Measurements from ENCODE around the gene RAB11FIP4. TPM values are rescaled to one million over a fixed set of nuclear protein-coding genes. Genes with fewer than 3 reads are reported as not detected.

Gene RAB11FIP4
- total and polyA plus RNA-seq, 4 experiments from 2014 or later = 8.3 to 47.4 (median 30.0) TPM

DNA sequence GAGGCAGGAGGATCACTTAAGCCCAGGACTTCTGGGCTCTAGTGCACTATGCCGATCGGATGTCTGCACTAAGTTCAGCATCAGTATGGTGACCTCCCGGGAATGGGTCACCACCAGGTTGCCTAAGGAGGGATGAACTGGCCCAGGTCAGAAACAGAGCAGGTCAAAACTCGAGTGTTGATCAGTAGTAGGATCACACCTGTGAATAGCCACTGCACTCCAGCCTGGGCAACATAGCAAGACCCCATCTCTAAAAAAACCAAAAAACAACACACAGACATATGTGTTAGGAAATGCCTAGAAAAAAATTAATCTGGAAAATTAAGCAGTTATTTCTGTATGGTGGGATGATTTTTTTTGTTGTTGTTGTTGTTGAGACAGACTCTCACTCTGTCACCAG lies 127.0 kb downstream of the RAB11FIP4 start:
- no peak overlapping the region for H3K27ac Mint-ChIP-seq
- peaks cover 16% of the 10 kb centered on the region for H3K36me3 ChIP-seq (ENCODE audit: insufficient read depth, low read length)
- no peaks in the 10 kb centered on the region for H3K9me3 ChIP-seq (ENCODE audit: control insufficient read depth in 1 of 2, low read length in 2 of 2)
- no peak overlapping the region for H3K27ac ChIP-seq (ENCODE audit: low read depth, low read length)
- peaks cover 21 to 36% of the 10 kb centered on the region in 2 donors for H3K36me3 Mint-ChIP-seq
- H3K4me1 ChIP-seq (ENCODE audit: insufficient read depth, low read length) = no peaks in the 10 kb centered on the region
- no peak overlapping the region for H3K4me3 Mint-ChIP-seq
- ChIA-PET CTCF (ENCODE audit: partially characterized antibody) (interaction anchor here (0.6 to 2.9 kb wide), 6 partner anchors 70 to 461 kb away, joined by 3 to 22 read pairs (median 4); no protein-coding TSS in a partner anchor), POLR2A (ENCODE audit: partially characterized antibody) (interaction anchor here (1.6 to 11.1 kb wide), 2 partner anchors 10 to 28 kb away, joined by 5 to 332 read pairs; no protein-coding TSS in a partner anchor)
- no peak overlapping the region for H3K4me3 ChIP-seq (ENCODE audit: low read length in 2 of 2)
- no peaks in the 10 kb centered on the region for H3K9me3 Mint-ChIP-seq
- no peaks in the 10 kb centered on the region for H3K27me3 Mint-ChIP-seq
- no peaks in the 10 kb centered on the region for H3K27me3 ChIP-seq (ENCODE audit: insufficient read depth, low read length)
- intact Hi-C loops (cut with micrococcal nuclease) = no loop called here
- no peak for DNase-seq
- peaks cover 6 to 27% (median 15%) of the 10 kb centered on the region in 4 donors for H3K4me1 Mint-ChIP-seq

DNA sequence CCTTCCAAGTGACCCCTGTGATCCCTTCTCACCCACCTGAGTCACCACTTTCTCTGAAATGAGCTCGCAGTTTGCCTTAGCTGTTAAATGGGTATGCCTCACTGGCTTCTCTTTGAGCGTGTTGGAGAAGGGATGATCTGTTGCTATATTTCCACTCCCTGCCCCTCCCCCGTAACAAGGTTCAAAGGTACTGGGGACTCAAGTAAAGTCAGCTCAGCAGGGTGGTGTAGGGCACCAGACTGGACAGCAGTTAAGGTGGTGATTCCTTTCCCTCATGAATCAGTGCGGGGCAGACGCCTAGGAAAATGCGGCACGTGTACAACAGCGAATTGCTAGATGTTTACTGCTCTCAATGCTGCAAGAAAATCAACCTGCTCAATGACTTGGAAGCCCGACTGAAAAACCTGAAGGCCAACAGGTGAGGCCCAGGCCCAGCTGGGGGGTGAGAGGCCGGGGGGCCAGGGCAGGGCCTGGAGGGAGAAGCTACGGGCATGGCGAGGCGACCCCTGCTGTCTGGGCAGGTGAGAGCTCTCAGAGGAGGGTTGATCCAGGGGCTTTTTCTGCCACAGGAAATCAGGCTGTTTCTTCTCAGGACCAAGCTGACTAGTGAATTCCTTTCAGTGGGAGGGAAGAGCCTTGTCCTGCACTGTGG lies 130.3 kb downstream of the RAB11FIP4 start:
- Histone ChIP-seq H3K36me3 (ENCODE audit: insufficient read depth, low read length) (peaks cover 25% of the 10 kb centered on the region), H3K27ac (ENCODE audit: low read depth, low read length) (no peak overlapping the region), H3K4me1 (ENCODE audit: insufficient read depth, low read length) (peaks cover 4% of the 10 kb centered on the region), H3K9me3 (ENCODE audit: control insufficient read depth in 1 of 2, low read length in 2 of 2) (no peaks in the 10 kb centered on the region), H3K4me3 (ENCODE audit: low read length in 2 of 2) (no peak overlapping the region), H3K27me3 (ENCODE audit: insufficient read depth, low read length) (no peaks in the 10 kb centered on the region)
- CTCF ChIA-PET (ENCODE audit: partially characterized antibody) = interaction anchor here (1.1 to 10.1 kb wide), 4 partner anchors 12 to 132 kb away, joined by 3 to 184 read pairs (median 45); partner anchors contain the start of gene RAB11FIP4
- H3K36me3 Mint-ChIP-seq = peaks cover 28 to 54% of the 10 kb centered on the region in 2 donors
- H3K4me3 Mint-ChIP-seq = no peak overlapping the region
- H3K9me3 Mint-ChIP-seq = no peaks in the 10 kb centered on the region
- no peak for DNase-seq
- POLR2A ChIA-PET (ENCODE audit: partially characterized antibody) = interaction anchor here (0.9 to 2.9 kb wide), 5 partner anchors 10 to 84 kb away, joined by 3 to 11 read pairs (median 3); no protein-coding TSS in a partner anchor
- H3K4me1 Mint-ChIP-seq = peaks cover 0 to 3% (median 1%) of the 10 kb centered on the region in 4 donors
- intact Hi-C loops (cut with micrococcal nuclease) = no loop called here
- no peaks in the 10 kb centered on the region for H3K27me3 Mint-ChIP-seq
- H3K27ac Mint-ChIP-seq = no peak overlapping the region

DNA sequence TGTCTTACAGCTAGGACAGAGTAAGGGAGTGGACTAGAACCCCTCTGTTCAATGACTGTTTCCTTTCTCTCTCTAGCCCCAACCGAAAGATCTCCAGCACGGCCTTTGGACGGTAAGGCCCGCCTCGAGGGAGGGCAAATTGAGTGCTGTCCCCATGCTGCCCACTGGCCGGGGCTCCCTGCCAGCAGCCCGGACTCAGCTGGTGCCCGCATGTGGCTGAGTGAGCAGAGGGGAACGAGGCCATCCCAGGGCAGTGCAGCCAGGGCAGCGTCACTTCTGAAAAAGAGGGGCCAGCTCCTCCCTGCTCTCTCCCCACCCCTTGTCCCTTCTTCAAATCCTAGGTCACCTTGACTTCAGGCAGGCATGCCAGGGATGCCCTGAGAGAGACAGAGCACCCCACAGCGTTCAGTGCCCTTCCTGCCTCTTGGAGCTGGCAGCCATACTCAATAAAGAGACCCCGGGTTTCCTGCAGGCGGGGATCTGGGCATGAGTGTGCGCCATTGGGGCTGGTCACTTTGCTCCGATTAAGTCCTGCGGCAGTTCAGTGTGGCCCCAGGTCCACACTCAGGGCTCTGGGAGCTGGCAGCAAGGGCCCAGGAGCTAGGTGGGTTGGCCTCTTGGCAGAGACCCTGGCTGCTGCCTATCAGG lies 130.9 kb downstream of the RAB11FIP4 start:
- Histone ChIP-seq H3K4me3 (ENCODE audit: low read length in 2 of 2) (no peak overlapping the region), H3K4me1 (ENCODE audit: insufficient read depth, low read length) (peaks cover 4% of the 10 kb centered on the region), H3K36me3 (ENCODE audit: insufficient read depth, low read length) (peaks cover 30% of the 10 kb centered on the region), H3K27ac (ENCODE audit: low read depth, low read length) (no peak overlapping the region), H3K9me3 (ENCODE audit: control insufficient read depth in 1 of 2, low read length in 2 of 2) (no peaks in the 10 kb centered on the region), H3K27me3 (ENCODE audit: insufficient read depth, low read length) (no peaks in the 10 kb centered on the region)
- Mint-ChIP-seq H3K4me3 (no peak overlapping the region), H3K9me3 (no peaks in the 10 kb centered on the region), H3K27me3 (no peaks in the 10 kb centered on the region), H3K27ac (no peak overlapping the region), H3K36me3 (peaks cover 28 to 59% of the 10 kb centered on the region in 2 donors), H3K4me1 (peaks cover 0 to 3% (median under 1%) of the 10 kb centered on the region in 4 donors)
- ChIA-PET CTCF (ENCODE audit: partially characterized antibody) (interaction anchor here (1.0 to 10.1 kb wide), 7 partner anchors 13 to 132 kb away, joined by 3 to 184 read pairs (median 4); partner anchors contain the start of gene RAB11FIP4), POLR2A (ENCODE audit: partially characterized antibody) (interaction anchor here (1.4 to 2.9 kb wide), 3 partner anchors 13 to 34 kb away, joined by 3 to 11 read pairs (median 7); no protein-coding TSS in a partner anchor)
- DNase-seq = no peak
- intact Hi-C loops (cut with micrococcal nuclease) = no loop called here

DNA sequence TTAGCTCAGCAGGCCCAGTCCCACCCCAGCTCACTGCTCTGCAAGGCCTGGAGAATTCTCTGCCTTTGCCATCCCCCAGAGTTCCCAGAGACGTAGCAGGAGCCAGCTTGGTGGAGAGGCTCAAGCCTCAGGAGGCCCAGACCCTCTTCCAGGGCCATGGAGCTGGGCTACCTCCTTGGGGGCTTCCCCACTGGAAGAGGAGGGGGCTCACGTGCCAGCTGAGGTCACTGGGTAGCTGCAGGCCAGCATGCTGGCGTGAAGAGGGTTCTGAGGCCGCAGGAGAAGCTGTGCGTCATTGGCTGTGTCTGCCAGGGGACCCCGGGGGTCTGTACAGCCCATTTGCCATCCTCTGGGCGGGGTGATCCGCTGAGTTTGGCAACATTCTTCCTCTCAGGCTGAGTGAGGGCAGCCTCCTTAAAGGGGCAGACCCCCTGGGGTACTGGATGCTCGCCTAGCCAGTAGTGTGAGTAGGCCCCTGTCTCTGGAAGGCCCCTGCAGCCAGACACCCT lies 131.6 kb downstream of the RAB11FIP4 start:
- Histone ChIP-seq H3K27me3 (ENCODE audit: insufficient read depth, low read length) (no peaks in the 10 kb centered on the region), H3K4me3 (ENCODE audit: low read length in 2 of 2) (no peak overlapping the region), H3K9me3 (ENCODE audit: control insufficient read depth in 1 of 2, low read length in 2 of 2) (no peaks in the 10 kb centered on the region), H3K27ac (ENCODE audit: low read depth, low read length) (no peak overlapping the region), H3K4me1 (ENCODE audit: insufficient read depth, low read length) (peaks cover 4% of the 10 kb centered on the region), H3K36me3 (ENCODE audit: insufficient read depth, low read length) (peaks cover 36% of the 10 kb centered on the region)
- intact Hi-C loops (cut with micrococcal nuclease) = no loop called here
- no peak overlapping the region for H3K27ac Mint-ChIP-seq
- ChIA-PET CTCF (ENCODE audit: partially characterized antibody) (interaction anchor here (1.0 to 10.1 kb wide), 8 partner anchors 13 to 319 kb away, joined by 3 to 184 read pairs (median 10); partner anchors contain the start of gene RAB11FIP4), POLR2A (ENCODE audit: partially characterized antibody) (interaction anchor here (2.9 kb wide), 1 partner anchor 14 kb away, joined by 11 read pairs; no protein-coding TSS in a partner anchor)
- H3K36me3 Mint-ChIP-seq = peaks cover 30 to 60% of the 10 kb centered on the region in 2 donors
- no peaks in the 10 kb centered on the region for H3K9me3 Mint-ChIP-seq
- H3K4me1 Mint-ChIP-seq = peaks cover 0 to 3% (median under 1%) of the 10 kb centered on the region in 4 donors
- no peak for DNase-seq
- no peaks in the 10 kb centered on the region for H3K27me3 Mint-ChIP-seq
- no peak overlapping the region for H3K4me3 Mint-ChIP-seq

DNA sequence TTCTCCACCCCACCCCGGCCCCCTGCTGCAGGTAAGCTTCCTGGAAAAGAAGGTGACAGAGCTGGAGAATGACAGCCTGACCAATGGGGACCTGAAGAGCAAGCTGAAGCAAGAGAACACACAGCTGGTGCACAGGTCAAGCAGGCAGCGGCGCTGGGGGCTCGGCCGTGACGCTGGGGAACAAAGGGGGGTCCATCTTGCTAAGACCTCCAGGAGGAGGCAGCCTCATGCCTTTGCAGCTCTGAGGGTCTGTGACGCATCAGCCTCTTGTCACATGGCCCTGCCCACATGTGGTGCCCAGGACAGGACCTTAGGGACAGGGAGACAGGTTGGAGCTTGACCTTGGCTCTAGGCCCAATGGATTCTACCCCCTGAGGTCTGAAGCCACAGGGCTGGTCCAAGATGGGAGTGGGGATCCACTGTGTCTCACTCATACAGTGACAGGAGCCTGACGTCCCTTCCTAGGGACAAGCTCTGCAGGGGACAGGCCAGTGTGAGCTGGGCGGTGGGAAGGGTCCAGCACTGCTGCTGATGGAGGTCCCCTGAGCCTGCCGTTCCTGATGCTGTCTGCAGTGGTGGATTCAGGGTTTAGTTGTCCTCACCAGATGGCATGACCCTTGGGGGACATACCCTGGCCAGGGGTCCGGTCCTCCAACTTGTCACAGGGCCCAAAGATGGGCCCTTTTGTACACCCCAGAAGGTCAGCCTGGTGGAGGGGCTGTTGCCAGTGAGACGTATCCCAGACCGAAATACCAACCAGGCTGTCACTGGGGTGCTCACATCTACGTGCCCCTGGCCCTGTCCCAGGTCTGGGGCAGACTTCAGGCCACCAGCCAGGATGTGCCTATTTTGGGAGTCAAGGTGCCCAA lies 132.6 kb downstream of the RAB11FIP4 start:
- H3K9me3 ChIP-seq (ENCODE audit: control insufficient read depth in 1 of 2, low read length in 2 of 2) = no peaks in the 10 kb centered on the region
- Mint-ChIP-seq H3K36me3 (peaks cover 27 to 57% of the 10 kb centered on the region in 2 donors), H3K4me1 (peaks cover 0 to 3% (median under 1%) of the 10 kb centered on the region in 4 donors), H3K27me3 (no peaks in the 10 kb centered on the region), H3K9me3 (no peaks in the 10 kb centered on the region), H3K4me3 (no peak overlapping the region), H3K27ac (peak overlapping the region in 1 of 7 donors; percentile 24)
- H3K4me3 ChIP-seq (ENCODE audit: low read length in 2 of 2) = no peak overlapping the region
- H3K27ac ChIP-seq (ENCODE audit: low read depth, low read length) = no peak overlapping the region
- intact Hi-C loops (cut with micrococcal nuclease) = loop anchor here (2.0 kb wide), 2 partner anchors 15 to 319 kb away; no protein-coding TSS in a partner anchor
- H3K36me3 ChIP-seq (ENCODE audit: insufficient read depth, low read length) = peaks cover 41% of the 10 kb centered on the region
- no peaks in the 10 kb centered on the region for H3K27me3 ChIP-seq (ENCODE audit: insufficient read depth, low read length)
- H3K4me1 ChIP-seq (ENCODE audit: insufficient read depth, low read length) = peaks cover 4% of the 10 kb centered on the region
- ChIA-PET POLR2A (ENCODE audit: partially characterized antibody) (interaction anchor here (1.0 to 1.9 kb wide), 4 partner anchors 36 to 135 kb away, joined by 3 to 9 read pairs (median 5); no protein-coding TSS in a partner anchor), CTCF (ENCODE audit: partially characterized antibody) (interaction anchor here (0.6 to 10.1 kb wide), 19 partner anchors 9 to 318 kb away, joined by 3 to 184 read pairs (median 6); partner anchors contain the start of gene RAB11FIP4)
- no peak for DNase-seq

DNA sequence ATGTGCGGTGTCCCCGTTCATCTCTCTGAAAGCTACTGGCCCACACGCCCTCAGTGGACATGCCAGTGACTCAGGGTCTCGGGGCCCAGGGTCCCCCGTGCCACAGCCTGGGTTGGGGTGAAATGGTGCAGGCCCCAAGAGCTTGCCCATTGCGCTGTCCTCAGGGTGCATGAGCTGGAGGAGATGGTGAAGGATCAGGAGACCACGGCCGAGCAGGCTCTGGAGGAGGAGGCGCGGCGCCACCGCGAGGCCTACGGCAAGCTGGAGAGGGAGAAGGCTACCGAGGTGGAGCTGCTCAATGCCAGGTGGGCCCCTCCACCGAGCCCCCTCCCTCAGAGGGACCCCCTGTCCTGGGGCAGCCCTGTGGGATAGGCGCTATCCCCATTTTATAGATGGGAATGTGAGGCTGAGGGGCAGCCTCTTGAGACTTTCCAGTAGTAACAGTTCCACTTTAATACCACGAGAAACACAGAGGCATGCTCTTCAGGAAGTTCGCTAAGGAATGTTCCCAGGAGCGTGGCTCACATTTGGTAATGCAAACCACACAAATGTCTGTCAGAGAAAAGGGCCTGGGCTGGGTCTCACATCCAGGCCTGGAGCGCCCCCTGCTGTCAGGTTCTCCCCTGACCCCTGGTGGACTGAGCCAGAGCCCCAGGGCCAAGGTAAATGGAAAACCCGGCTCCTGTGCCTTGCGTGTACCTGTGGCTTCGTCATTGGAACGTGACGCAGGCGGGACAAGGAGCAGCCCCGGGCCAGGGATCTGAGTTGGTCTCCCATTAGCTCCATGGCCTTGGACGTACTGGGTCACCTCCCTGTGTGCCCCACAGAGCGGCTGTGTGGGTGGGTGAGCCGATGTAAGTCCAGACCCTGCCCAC lies 133.7 kb downstream of the RAB11FIP4 start:
- Mint-ChIP-seq H3K4me3 (no peak overlapping the region), H3K27me3 (no peaks in the 10 kb centered on the region), H3K9me3 (peaks cover 0 to 1% (median 0%) of the 10 kb centered on the region in 8 donors), H3K36me3 (peaks cover 24 to 56% of the 10 kb centered on the region in 2 donors), H3K27ac (no peak overlapping the region), H3K4me1 (peaks cover 0 to 3% (median under 1%) of the 10 kb centered on the region in 4 donors)
- intact Hi-C loops (cut with micrococcal nuclease) = loop anchor here (1.0 to 2.0 kb wide), 6 partner anchors 16 to 318 kb away; no protein-coding TSS in a partner anchor
- ChIA-PET POLR2A (ENCODE audit: partially characterized antibody) (interaction anchor here (1.0 to 1.9 kb wide), 4 partner anchors 37 to 136 kb away, joined by 3 to 9 read pairs (median 5); no protein-coding TSS in a partner anchor), CTCF (ENCODE audit: partially characterized antibody) (interaction anchor here (0.6 to 10.1 kb wide), 19 partner anchors 10 to 317 kb away, joined by 3 to 184 read pairs (median 6); partner anchors contain the start of gene RAB11FIP4)
- no peak overlapping the region for H3K27ac ChIP-seq (ENCODE audit: low read depth, low read length)
- peaks cover 4% of the 10 kb centered on the region for H3K4me1 ChIP-seq (ENCODE audit: insufficient read depth, low read length)
- H3K4me3 ChIP-seq (ENCODE audit: low read length in 2 of 2) = no peak overlapping the region
- no peaks in the 10 kb centered on the region for H3K27me3 ChIP-seq (ENCODE audit: insufficient read depth, low read length)
- DNase-seq = peak; percentile 73 to 82 (median 76)
- H3K9me3 ChIP-seq (ENCODE audit: control insufficient read depth in 1 of 2, low read length in 2 of 2) = no peaks in the 10 kb centered on the region
- peaks cover 52% of the 10 kb centered on the region for H3K36me3 ChIP-seq (ENCODE audit: insufficient read depth, low read length)
